Muscle layer of colon (tissue), 2 donors: ENCODE results near the gene MYLK.

Experiments used
- H3K27ac ChIP-seq: one replicate; pipeline ENCODE4 v1.7.0; 2013; ENCODE audit warnings: low read depth, mild to moderate bottlenecking, low read length, moderate library complexity
- H3K27me3 ChIP-seq, 2 donors: one replicate each; pipeline ENCODE4 v1.7.0; 2013; ENCODE audit warnings: low read length in 2 of 2, mild to moderate bottlenecking in 2 of 2; ENCODE audit not compliant: insufficient read depth in 2 of 2, control insufficient read depth in 1 of 2
- H3K36me3 ChIP-seq: one replicate; pipeline ENCODE4 v1.7.0; 2013; ENCODE audit warnings: mild to moderate bottlenecking, low read length; ENCODE audit not compliant: insufficient read depth
- H3K4me1 ChIP-seq: one replicate; pipeline ENCODE4 v1.7.0; 2013; ENCODE audit warnings: mild to moderate bottlenecking, low read length; ENCODE audit not compliant: insufficient read depth
- H3K4me3 ChIP-seq, 2 donors: one replicate each; pipeline ENCODE4 v1.7.0; 2013; ENCODE audit warnings: low read length in 2 of 2, low read depth in 1 of 2, mild to moderate bottlenecking in 1 of 2, moderate library complexity in 1 of 2
- H3K9ac ChIP-seq: one replicate; pipeline ENCODE4 v1.7.0; 2013; ENCODE audit warnings: low read length
- H3K9me3 ChIP-seq: one replicate; pipeline ENCODE4 v1.7.0; 2013; ENCODE audit warnings: mild to moderate bottlenecking, low read length
- donor health status: abdominal sarcoma.
- donor health status: Adenocarcinoma of cecum.

Gene MYLK

DNA sequence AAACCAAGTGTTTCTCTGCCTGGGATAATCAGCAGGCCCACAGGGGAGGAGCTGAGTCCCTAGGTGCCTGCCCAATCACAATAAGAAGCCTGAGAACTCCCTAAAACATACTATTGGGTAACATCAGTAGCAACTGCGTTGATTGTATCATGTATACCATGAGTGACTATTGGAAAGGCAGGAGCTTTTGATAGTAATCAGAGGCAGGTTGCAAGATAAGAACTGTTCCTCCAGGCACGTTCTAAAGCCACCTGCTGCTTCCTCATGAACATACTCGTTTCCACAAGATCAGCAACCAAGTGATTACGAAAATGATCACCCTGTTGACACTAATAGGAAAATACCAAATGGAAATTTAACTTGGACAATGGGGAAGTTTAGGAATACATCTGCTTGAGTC is 6.7 kb downstream of the MYLK start:
- Histone ChIP-seq H3K4me3 (no peak overlapping the region), H3K4me1 (no peaks in the 10 kb centered on the region), H3K27me3 (no peaks in the 10 kb centered on the region), H3K9me3 (no peaks in the 10 kb centered on the region), H3K27ac (no peak overlapping the region), H3K9ac (no peak overlapping the region), H3K36me3 (no peaks in the 10 kb centered on the region)

DNA sequence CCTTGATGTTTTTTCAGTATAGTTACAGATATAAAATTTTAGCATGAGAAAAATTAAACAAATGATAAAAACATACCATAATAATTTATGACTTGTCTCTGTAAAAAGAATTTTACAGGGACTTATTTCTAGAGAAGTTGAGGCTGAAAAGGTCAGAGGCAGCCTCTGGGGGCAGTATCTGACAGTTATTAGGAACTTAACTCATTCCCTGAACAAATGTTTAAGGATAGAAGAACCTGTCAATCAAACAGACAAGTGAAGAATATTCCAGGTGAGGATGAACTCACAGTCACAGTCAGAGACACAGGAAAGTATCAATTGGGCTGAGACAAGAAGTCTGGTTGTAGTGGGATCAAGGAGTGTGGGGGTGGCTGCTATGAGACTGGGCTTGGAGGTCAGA is 7.3 kb downstream of the MYLK start:
- H3K4me3 ChIP-seq = no peak overlapping the region
- no peak overlapping the region for H3K27ac ChIP-seq
- H3K9me3 ChIP-seq = no peaks in the 10 kb centered on the region
- no peak overlapping the region for H3K9ac ChIP-seq
- H3K27me3 ChIP-seq = no peaks in the 10 kb centered on the region
- H3K36me3 ChIP-seq = no peaks in the 10 kb centered on the region
- H3K4me1 ChIP-seq = no peaks in the 10 kb centered on the region

- no peaks in the 10 kb centered on the region for H3K9me3 ChIP-seq
- H3K36me3 ChIP-seq = no peaks in the 10 kb centered on the region
- H3K4me3 ChIP-seq = no peak overlapping the region
- H3K27me3 ChIP-seq = no peaks in the 10 kb centered on the region
- H3K4me1 ChIP-seq = no peaks in the 10 kb centered on the region
- H3K9ac ChIP-seq = no peak overlapping the region
- H3K27ac ChIP-seq = no peak overlapping the region
These were observed 11.5 kb downstream of the MYLK start for GRCh38 chr3:123872621-123873020.

DNA sequence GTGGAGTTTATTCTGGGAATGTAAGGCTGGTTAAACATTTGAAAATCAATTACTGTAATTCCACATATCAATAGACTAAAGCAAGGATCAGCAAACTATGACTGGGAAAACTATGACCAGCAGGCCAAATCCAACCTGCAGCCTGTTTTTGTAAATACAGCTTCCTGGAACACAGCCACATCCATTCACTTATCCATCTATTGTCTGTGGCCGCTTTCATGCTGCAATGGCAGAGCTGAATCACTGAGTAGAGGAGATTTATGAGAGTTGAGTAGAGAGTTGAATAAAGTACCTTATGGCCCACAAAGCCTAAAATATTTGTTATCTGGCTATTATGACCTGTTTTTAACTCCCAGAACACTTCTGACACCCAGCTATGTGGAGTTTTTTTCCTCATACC is 12.2 kb downstream of the MYLK start:
- Histone ChIP-seq H3K4me1 (no peaks in the 10 kb centered on the region), H3K9me3 (no peaks in the 10 kb centered on the region), H3K27ac (no peak overlapping the region), H3K4me3 (no peak overlapping the region), H3K27me3 (no peaks in the 10 kb centered on the region), H3K36me3 (no peaks in the 10 kb centered on the region), H3K9ac (no peak overlapping the region)

DNA sequence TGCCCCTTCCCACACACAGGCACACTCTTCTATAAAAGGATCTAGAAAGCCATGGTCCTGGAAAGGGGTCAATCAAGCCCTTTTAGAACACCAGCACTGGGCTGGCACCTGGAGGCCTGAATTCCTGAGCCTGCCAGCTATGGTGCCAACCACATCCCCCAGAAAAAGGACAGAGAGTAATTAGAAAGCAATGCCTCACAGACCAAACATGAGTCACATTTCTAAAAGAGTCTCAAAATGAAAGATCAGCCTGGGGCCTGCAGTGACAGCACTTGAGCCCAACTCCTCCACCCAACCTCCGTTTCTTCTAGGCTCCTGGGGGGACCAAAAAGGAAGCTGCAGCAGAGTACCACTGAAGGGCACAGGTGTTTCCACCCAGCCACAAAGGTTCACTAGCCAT is 14.1 kb downstream of the MYLK start:
- Histone ChIP-seq H3K4me3 (no peak overlapping the region), H3K27ac (no peak overlapping the region), H3K9ac (no peak overlapping the region), H3K9me3 (no peaks in the 10 kb centered on the region), H3K36me3 (no peaks in the 10 kb centered on the region), H3K27me3 (no peaks in the 10 kb centered on the region), H3K4me1 (no peaks in the 10 kb centered on the region)

- no peaks in the 10 kb centered on the region for H3K36me3 ChIP-seq
- H3K4me3 ChIP-seq = no peak overlapping the region
- H3K4me1 ChIP-seq = no peaks in the 10 kb centered on the region
- no peak overlapping the region for H3K27ac ChIP-seq
- H3K9me3 ChIP-seq = no peaks in the 10 kb centered on the region
- no peaks in the 10 kb centered on the region for H3K27me3 ChIP-seq
- no peak overlapping the region for H3K9ac ChIP-seq
These were observed 15.0 kb downstream of the MYLK start for GRCh38 chr3:123869165-123869564.

DNA sequence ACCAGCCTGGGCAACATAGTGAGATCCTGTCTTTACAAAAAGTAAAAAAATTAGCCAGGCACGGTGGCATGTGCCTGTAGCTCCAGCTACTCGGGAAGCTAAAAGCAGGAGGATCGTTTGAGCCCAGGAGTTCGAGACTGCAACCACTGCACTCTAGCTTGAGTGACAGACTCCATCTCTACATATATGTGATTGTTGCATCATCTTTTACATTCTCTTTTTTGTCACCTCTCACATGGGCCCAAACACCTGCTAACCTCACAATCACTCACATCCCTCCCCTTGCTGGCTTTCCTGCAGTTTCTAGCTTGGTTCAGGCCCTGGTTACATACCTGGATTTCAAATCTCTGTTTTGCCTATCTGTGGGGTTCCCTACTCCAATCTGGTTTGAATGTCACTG is 19.4 kb downstream of the MYLK start:
- no peaks in the 10 kb centered on the region for H3K9me3 ChIP-seq
- H3K4me3 ChIP-seq = no peak overlapping the region
- H3K4me1 ChIP-seq = no peaks in the 10 kb centered on the region
- H3K27ac ChIP-seq = no peak overlapping the region
- no peaks in the 10 kb centered on the region for H3K27me3 ChIP-seq
- H3K36me3 ChIP-seq = no peaks in the 10 kb centered on the region
- no peak overlapping the region for H3K9ac ChIP-seq

- H3K27me3 ChIP-seq = no peaks in the 10 kb centered on the region
- H3K9ac ChIP-seq = no peak overlapping the region
- H3K27ac ChIP-seq = no peak overlapping the region
- H3K4me1 ChIP-seq = no peaks in the 10 kb centered on the region
- H3K4me3 ChIP-seq = no peak overlapping the region
- no peaks in the 10 kb centered on the region for H3K36me3 ChIP-seq
- no peaks in the 10 kb centered on the region for H3K9me3 ChIP-seq
These were observed 22.0 kb downstream of the MYLK start for GRCh38 chr3:123862152-123862551.

GRCh38 chr3:123861081-123861836 is 22.9 kb downstream of the MYLK start:
- Histone ChIP-seq H3K36me3 (no peaks in the 10 kb centered on the region), H3K9me3 (no peaks in the 10 kb centered on the region), H3K9ac (no peak overlapping the region), H3K4me3 (no peak overlapping the region), H3K4me1 (no peaks in the 10 kb centered on the region), H3K27ac (no peak overlapping the region), H3K27me3 (no peaks in the 10 kb centered on the region)

- Histone ChIP-seq H3K9ac (no peak overlapping the region), H3K4me3 (no peak overlapping the region), H3K27me3 (no peaks in the 10 kb centered on the region), H3K4me1 (no peaks in the 10 kb centered on the region), H3K9me3 (no peaks in the 10 kb centered on the region), H3K27ac (no peak overlapping the region), H3K36me3 (no peaks in the 10 kb centered on the region)
These were observed 25.0 kb downstream of the MYLK start for GRCh38 chr3:123859177-123859576.

GRCh38 chr3:123854905-123855304 is 29.2 kb downstream of the MYLK start:
- Histone ChIP-seq H3K4me1 (no peaks in the 10 kb centered on the region), H3K27ac (no peak overlapping the region), H3K4me3 (no peak overlapping the region), H3K9me3 (no peaks in the 10 kb centered on the region), H3K36me3 (no peaks in the 10 kb centered on the region), H3K27me3 (no peaks in the 10 kb centered on the region), H3K9ac (no peak overlapping the region)

DNA sequence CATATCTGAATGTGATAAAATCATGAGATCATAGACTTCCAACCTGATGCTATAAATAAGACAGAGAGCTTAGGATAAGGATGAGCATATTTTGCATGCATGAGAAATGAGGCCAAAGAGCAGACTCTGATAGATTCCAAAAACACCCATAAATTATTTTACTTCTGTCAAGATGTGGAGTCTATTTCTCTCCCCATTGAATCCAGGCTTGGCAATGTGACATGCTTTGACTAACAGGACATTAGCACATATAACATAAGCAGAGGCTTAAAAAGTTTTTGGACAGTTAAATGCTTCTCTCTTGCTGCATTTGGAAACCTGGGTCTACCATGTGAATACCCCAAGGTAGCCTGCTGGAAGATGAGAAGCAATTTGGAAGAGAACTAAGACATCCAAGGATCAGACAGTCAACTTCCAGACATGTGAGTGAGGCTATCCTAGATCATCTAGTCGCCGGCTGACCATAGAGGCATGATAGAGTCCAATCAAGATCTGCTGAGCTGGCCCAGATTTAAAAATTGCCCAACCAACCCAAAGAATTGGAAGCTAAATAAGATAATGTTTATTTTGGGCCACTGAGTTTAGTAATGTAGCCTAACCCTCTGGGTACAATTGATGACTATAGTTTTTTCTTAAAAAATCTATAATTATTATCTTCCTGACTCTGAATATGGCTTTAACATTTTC is 30.3 kb downstream of the MYLK start:
- no peak overlapping the region for H3K4me3 ChIP-seq
- no peaks in the 10 kb centered on the region for H3K4me1 ChIP-seq
- H3K27me3 ChIP-seq = no peaks in the 10 kb centered on the region
- H3K9ac ChIP-seq = no peak overlapping the region
- no peak overlapping the region for H3K27ac ChIP-seq
- no peaks in the 10 kb centered on the region for H3K36me3 ChIP-seq
- peaks cover 5% of the 10 kb centered on the region for H3K9me3 ChIP-seq
